ENCODE data around the gene KLHL9.

The KLHL9 gene

GRCh38 chr9:21305213-21305612 lies 30.0 kb downstream of the KLHL9 start, which contains the start of gene IFNA5:
TSS of gene IFNA5 (minus strand) at chr9:21305313. CDS start at chr9:21305256, 57 bp downstream.
- Histone ChIP-seq H3K79me2 (no peaks in the 10 kb centered on the region), H3K9me3 (ENCODE audit: control insufficient read depth, low read length) (no peaks in the 10 kb centered on the region), H3K9ac (no peak within 1 kb of the TSS), H2AFZ (no peak within 1 kb of the TSS), H3K27ac (no peak within 1 kb of the TSS), H3K4me3 (ENCODE audit: low read depth, low read length) (no peak within 1 kb of the TSS), H3K27me3 (ENCODE audit: control insufficient read depth, insufficient read depth, low read length) (no peaks in the 10 kb centered on the region), H3K4me1 (no peaks in the 10 kb centered on the region), H3K36me3 (ENCODE audit: control insufficient read depth, insufficient read depth, low read length) (no peaks in the 10 kb centered on the region), H3K4me2 (ENCODE audit: low read length) (no peak within 1 kb of the TSS)
- TF ChIP-seq, protein P1, sequence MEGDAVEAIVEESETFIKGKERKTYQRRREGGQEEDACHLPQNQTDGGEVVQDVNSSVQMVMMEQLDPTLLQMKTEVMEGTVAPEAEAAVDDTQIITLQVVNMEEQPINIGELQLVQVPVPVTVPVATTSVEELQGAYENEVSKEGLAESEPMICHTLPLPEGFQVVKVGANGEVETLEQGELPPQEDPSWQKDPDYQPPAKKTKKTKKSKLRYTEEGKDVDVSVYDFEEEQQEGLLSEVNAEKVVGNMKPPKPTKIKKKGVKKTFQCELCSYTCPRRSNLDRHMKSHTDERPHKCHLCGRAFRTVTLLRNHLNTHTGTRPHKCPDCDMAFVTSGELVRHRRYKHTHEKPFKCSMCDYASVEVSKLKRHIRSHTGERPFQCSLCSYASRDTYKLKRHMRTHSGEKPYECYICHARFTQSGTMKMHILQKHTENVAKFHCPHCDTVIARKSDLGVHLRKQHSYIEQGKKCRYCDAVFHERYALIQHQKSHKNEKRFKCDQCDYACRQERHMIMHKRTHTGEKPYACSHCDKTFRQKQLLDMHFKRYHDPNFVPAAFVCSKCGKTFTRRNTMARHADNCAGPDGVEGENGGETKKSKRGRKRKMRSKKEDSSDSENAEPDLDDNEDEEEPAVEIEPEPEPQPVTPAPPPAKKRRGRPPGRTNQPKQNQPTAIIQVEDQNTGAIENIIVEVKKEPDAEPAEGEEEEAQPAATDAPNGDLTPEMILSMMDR (IDR thresholded peaks at IDR 0.05): no peak

DNA sequence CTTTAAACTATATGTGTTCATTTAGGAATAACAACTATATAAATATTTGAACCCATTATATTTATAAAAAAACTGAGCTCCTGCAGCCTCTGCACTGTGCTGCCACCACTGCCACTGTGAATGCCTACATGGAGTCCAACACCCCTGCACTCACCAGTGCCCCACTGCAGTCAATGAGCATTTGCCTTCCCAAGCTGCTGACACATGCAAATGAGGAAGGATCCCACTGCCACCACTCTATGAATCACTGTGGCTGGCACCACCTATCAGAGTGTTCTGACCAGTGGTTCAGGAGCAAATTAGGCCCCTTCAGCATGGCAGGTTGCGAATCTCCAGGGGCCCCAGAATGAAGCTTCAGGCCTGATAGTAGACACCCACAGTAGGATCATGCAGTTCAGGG lies 39.2 kb downstream of the KLHL9 start:
- H3K9me3 ChIP-seq (ENCODE audit: control insufficient read depth, low read length): no peaks in the 10 kb centered on the region
- H3K4me2 ChIP-seq (ENCODE audit: low read length): no peak overlapping the region
- no peak overlapping the region for H3K4me3 ChIP-seq (ENCODE audit: low read depth, low read length)
- TF ChIP-seq, protein P1 (IDR thresholded peaks at IDR 0.05): no peak
- no peaks in the 10 kb centered on the region for H3K79me2 ChIP-seq
- H3K4me1 ChIP-seq: no peaks in the 10 kb centered on the region
- H3K27ac ChIP-seq: no peak overlapping the region
- no peak overlapping the region for H3K9ac ChIP-seq
- H3K27me3 ChIP-seq (ENCODE audit: control insufficient read depth, insufficient read depth, low read length): no peaks in the 10 kb centered on the region
- H2AFZ ChIP-seq: no peak overlapping the region
- H3K36me3 ChIP-seq (ENCODE audit: control insufficient read depth, insufficient read depth, low read length): no peaks in the 10 kb centered on the region

- H3K4me2 ChIP-seq (ENCODE audit: low read length): no peak overlapping the region
- H3K9me3 ChIP-seq (ENCODE audit: control insufficient read depth, low read length): no peaks in the 10 kb centered on the region
- no peak overlapping the region for H3K4me3 ChIP-seq (ENCODE audit: low read depth, low read length)
- H3K36me3 ChIP-seq (ENCODE audit: control insufficient read depth, insufficient read depth, low read length): no peaks in the 10 kb centered on the region
- H3K27ac ChIP-seq: no peak overlapping the region
- no peak overlapping the region for H3K9ac ChIP-seq
- H3K4me1 ChIP-seq: no peaks in the 10 kb centered on the region
- H3K27me3 ChIP-seq (ENCODE audit: control insufficient read depth, insufficient read depth, low read length): no peaks in the 10 kb centered on the region
- no peaks in the 10 kb centered on the region for H3K79me2 ChIP-seq
- no peak overlapping the region for H2AFZ ChIP-seq
- TF ChIP-seq, protein P1 (IDR thresholded peaks at IDR 0.05): no peak
These were observed 40.2 kb downstream of the KLHL9 start for GRCh38 chr9:21294904-21295538.

GRCh38 chr9:21294364-21294774 lies 40.8 kb downstream of the KLHL9 start:
- TF ChIP-seq, protein P1 (IDR thresholded peaks at IDR 0.05): no peak
- no peaks in the 10 kb centered on the region for H3K9me3 ChIP-seq (ENCODE audit: control insufficient read depth, low read length)
- no peaks in the 10 kb centered on the region for H3K27me3 ChIP-seq (ENCODE audit: control insufficient read depth, insufficient read depth, low read length)
- no peak overlapping the region for H3K9ac ChIP-seq
- H3K4me3 ChIP-seq (ENCODE audit: low read depth, low read length): no peak overlapping the region
- no peak overlapping the region for H3K27ac ChIP-seq
- no peak overlapping the region for H2AFZ ChIP-seq
- no peaks in the 10 kb centered on the region for H3K36me3 ChIP-seq (ENCODE audit: control insufficient read depth, insufficient read depth, low read length)
- no peaks in the 10 kb centered on the region for H3K79me2 ChIP-seq
- H3K4me2 ChIP-seq (ENCODE audit: low read length): no peak overlapping the region
- H3K4me1 ChIP-seq: no peaks in the 10 kb centered on the region

- Histone ChIP-seq H2AFZ (no peak overlapping the region), H3K27ac (no peak overlapping the region), H3K27me3 (ENCODE audit: control insufficient read depth, insufficient read depth, low read length) (no peaks in the 10 kb centered on the region), H3K9ac (no peak overlapping the region), H3K36me3 (ENCODE audit: control insufficient read depth, insufficient read depth, low read length) (no peaks in the 10 kb centered on the region), H3K4me2 (ENCODE audit: low read length) (no peak overlapping the region), H3K79me2 (no peaks in the 10 kb centered on the region), H3K9me3 (ENCODE audit: control insufficient read depth, low read length) (peaks cover 6% of the 10 kb centered on the region), H3K4me3 (ENCODE audit: low read depth, low read length) (no peak overlapping the region), H3K4me1 (no peaks in the 10 kb centered on the region)
- TF ChIP-seq, protein P1 (IDR thresholded peaks at IDR 0.05): no peak
These were observed 45.4 kb downstream of the KLHL9 start for GRCh38 chr9:21289848-21290247.
